ENCODE results near the gene SGCA. TPM values are rescaled to one million over a fixed set of nuclear protein-coding genes. Genes with fewer than 3 reads are reported as not detected.

SGCA gene
- total RNA-seq, 2 donors from 2014 or later, result 0.89 to 5.5 TPM

DNA sequence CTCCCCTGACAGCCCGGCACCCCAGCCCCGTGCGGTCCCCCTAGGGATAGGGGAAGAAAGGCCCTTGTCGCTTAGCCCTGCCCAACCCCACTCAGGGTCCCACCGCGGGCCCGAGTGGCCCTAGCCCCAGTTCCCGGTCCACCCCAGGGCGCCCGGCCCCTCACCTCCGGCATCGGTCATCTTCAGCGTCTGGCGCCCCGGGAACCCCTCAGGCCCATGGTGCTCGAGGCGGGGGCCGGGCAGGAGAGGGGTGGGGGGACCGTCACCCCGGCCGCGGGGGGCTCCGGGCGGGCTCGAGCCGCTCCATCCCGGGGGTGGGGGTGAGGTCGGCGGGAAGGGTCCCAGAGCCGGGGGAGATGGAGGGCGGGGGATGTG lies 36.5 kb upstream of the SGCA start:
- intact Hi-C loops (cut with DNase I), result no loop called here
- Histone ChIP-seq H3K4me1 (peaks cover 10% of the 10 kb centered on the region), H3K36me3 (no peaks in the 10 kb centered on the region), H3K27me3 (peaks cover 16% of the 10 kb centered on the region), H3K9me3 (no peaks in the 10 kb centered on the region), H3K27ac (no peak overlapping the region), H3K9ac (ENCODE audit: low read depth in 2 of 2, low read length in 2 of 2) (no peak overlapping the region), H3K4me3 (peak overlapping the region; percentile 33)
- no peak for DNase-seq
- no peak for TF ChIP-seq CTCF (IDR thresholded peaks at IDR 0.05)

DNA sequence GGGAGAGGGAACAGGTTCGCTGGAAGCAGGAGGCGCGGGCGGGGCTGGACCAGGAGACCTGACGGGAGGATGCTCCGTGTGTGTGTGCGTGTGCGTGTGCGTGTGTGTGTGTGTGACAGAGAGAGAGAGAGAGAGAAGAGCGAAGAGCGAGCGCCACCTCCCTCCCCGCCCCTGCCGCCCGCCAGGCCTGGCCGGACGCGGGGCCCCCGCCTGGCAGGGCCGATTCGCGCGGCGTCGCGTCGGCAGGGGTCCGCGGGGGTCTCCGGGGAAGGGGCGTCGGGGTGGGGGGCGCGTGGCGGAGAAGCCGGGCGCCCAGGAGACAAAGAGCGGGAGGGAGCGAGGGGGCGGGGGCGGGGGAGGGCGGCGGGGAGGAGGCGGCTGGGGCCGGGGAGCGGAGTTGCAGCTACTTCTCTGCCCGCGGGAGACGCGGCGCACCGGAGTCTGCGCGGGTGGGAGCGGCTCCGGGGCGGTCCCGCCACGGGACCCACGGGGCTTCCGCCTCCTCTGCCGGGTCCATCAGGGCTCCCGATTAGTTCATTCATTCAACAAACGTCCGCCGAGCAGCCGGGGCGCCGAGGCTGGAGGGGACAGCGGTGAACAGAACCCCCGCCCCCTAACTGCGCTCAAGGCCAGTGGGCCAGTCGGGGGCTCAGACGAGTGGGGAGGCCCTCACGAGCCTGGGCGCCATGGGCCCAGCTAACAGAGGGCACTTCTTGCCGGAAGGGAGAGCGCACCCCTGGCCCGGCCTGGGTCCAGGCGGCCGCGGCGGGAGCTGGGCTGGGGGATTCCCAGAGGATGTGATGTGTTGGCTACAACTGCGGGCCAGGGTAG lies 35.9 kb upstream of the SGCA start, which contains the start of gene SAMD14:
Gene SAMD14 (minus strand): TSS at position 433 of the 831 bp plus-strand sequence. CDS start 5,201 bp downstream, outside the sequence.
- DNase-seq, result no peak

GRCh38 chr17:50130559-50131305 lies 35.1 kb upstream of the SGCA start:
- Histone ChIP-seq H3K9me3 (no peaks in the 10 kb centered on the region), H3K27me3 (peaks cover 16% of the 10 kb centered on the region), H3K4me1 (peaks cover 10% of the 10 kb centered on the region), H3K27ac (no peak overlapping the region), H3K9ac (ENCODE audit: low read depth in 2 of 2, low read length in 2 of 2) (no peak overlapping the region), H3K4me3 (peak overlapping the region; percentile 33), H3K36me3 (no peaks in the 10 kb centered on the region)
- intact Hi-C loops (cut with DNase I), result no loop called here
- no peak for TF ChIP-seq CTCF (IDR thresholded peaks at IDR 0.05)
- no peak for DNase-seq

More for the DNA sequence above, 35.9 kb upstream of the SGCA start, which contains the start of gene SAMD14:
- peaks cover 16% of the 10 kb centered on the region for H3K27me3 ChIP-seq
- no peak within 1 kb of the TSS for H3K27ac ChIP-seq
- intact Hi-C loops (cut with DNase I), result no loop called here
- H3K36me3 ChIP-seq, result no peaks in the 10 kb centered on the region
- TF ChIP-seq CTCF (IDR thresholded peaks at IDR 0.05), result no peak
- no peaks in the 10 kb centered on the region for H3K9me3 ChIP-seq
- peak within 1 kb of the TSS; percentile 33 for H3K4me3 ChIP-seq
- H3K9ac ChIP-seq (ENCODE audit: low read depth in 2 of 2, low read length in 2 of 2), result peak within 1 kb of the TSS in 1 of 2 donors; percentile 67
- peaks cover 10% of the 10 kb centered on the region for H3K4me1 ChIP-seq

DNA sequence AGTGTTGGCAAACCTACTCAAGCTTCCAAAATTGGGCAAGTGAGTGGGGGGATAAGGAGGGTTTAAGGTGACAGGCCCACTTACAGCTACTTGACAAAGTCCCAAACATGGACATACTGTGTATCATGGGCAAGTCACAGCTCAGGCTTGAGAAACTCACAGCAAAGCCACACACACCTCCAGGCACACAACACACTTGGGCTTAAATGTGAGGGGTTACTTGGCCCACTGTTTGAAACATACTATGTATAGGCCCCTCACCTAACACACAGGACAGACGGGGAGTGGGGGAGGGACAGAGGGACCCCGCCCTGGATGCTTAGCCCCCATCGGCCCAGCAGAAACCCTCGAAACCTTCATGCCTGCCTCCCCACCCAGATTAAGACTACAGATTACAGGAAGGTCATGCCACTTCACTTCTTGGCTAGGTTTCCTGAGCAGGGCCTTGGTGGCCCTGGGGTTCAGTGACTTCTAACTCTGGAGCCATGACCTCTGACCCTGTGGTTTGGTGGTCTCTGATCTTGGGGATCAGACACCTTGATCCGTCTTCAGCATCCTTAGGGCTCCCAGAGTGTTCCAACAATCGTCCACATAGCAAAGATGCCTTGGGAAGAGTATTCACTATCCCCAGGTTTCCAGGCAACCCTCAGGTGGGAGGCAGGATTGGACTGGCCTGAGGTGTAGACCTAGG lies 33.6 kb upstream of the SGCA start:
- H3K4me1 ChIP-seq, result peaks cover 10% of the 10 kb centered on the region
- H3K27ac ChIP-seq, result no peak overlapping the region
- no peak overlapping the region for H3K4me3 ChIP-seq
- no peak for DNase-seq
- H3K9ac ChIP-seq (ENCODE audit: low read depth in 2 of 2, low read length in 2 of 2), result peak overlapping the region in 1 of 2 donors; percentile 24
- H3K36me3 ChIP-seq, result peaks cover 6% of the 10 kb centered on the region
- intact Hi-C loops (cut with DNase I), result no loop called here
- peaks cover 16% of the 10 kb centered on the region for H3K27me3 ChIP-seq
- no peak for TF ChIP-seq CTCF (IDR thresholded peaks at IDR 0.05)
- H3K9me3 ChIP-seq, result no peaks in the 10 kb centered on the region

Measured in colonic mucosa (tissue), 4 donors.